Measurements from ENCODE around the gene EML5.

DNA sequence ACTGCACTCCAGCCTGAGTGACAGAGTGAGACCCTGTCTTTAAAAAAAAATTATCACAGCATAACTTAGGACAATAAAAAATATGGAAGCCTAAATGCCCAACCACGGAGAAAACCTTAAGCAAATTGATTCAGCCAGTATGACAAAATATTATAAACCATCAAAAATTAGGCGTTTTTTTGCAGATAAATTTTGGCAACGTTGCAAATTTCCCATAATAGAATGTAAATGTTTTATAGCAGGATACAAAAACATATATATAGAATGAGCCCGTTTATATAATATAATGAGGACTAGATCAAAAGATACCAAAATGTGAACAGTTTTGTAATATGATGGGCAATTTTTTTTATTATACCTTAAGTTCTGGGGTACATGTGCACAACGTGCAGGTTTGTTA lies 6.8 kb upstream of the EML5 start:
- TF ChIP-seq POLR2A (IDR thresholded peaks at IDR 0.05; ENCODE audit: low read depth) (no peak), EP300 (IDR thresholded peaks at IDR 0.05) (no peak), POLR2AphosphoS5 (IDR thresholded peaks at IDR 0.05) (no peak)
- TF ChIP-seq, protein P1, sequence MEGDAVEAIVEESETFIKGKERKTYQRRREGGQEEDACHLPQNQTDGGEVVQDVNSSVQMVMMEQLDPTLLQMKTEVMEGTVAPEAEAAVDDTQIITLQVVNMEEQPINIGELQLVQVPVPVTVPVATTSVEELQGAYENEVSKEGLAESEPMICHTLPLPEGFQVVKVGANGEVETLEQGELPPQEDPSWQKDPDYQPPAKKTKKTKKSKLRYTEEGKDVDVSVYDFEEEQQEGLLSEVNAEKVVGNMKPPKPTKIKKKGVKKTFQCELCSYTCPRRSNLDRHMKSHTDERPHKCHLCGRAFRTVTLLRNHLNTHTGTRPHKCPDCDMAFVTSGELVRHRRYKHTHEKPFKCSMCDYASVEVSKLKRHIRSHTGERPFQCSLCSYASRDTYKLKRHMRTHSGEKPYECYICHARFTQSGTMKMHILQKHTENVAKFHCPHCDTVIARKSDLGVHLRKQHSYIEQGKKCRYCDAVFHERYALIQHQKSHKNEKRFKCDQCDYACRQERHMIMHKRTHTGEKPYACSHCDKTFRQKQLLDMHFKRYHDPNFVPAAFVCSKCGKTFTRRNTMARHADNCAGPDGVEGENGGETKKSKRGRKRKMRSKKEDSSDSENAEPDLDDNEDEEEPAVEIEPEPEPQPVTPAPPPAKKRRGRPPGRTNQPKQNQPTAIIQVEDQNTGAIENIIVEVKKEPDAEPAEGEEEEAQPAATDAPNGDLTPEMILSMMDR (IDR thresholded peaks at IDR 0.05) = no peak
